Thyroid gland (tissue), 4 donors: ENCODE measurements around the gene TTLL8. TPM values are rescaled to one million over a fixed set of nuclear protein-coding genes. Genes with fewer than 3 reads are reported as not detected.

Experiments used
- DNase-seq, 2 donors: peaks; one replicate each; pipeline ENCODE4 v3.0.0-alpha.2; 2019
- H3K27ac ChIP-seq, 3 donors: fragments of 200-600 bp; sonication (generic); 1 replicate in 2 of 3; 2 replicates in 1 of 3; pipeline ENCODE4 v1.5.1; 2016 to 2019; ENCODE audit warnings: mild to moderate bottlenecking in 1 of 3, moderate library complexity in 1 of 3
- H3K27me3 ChIP-seq: fragments of 200-600 bp; sonication (generic); one replicate; pipeline ENCODE4 v1.5.1; 2019
- H3K36me3 ChIP-seq, 2 donors: fragments of 200-600 bp; sonication (generic); one replicate each; pipeline ENCODE4 v1.5.1; 2016 to 2019
- H3K4me1 ChIP-seq, 2 donors: fragments of 200-600 bp; sonication (generic); one replicate each; pipeline ENCODE4 v1.5.1; 2017 to 2019
- H3K4me3 ChIP-seq, 3 donors: fragments of 200-600 bp; sonication (generic); replicated peaks in 1 of 3; 1 replicate in 2 of 3; 2 replicates in 1 of 3; pipeline ENCODE4 v1.5.1; 2016; ENCODE audit warnings: mild to moderate bottlenecking in 1 of 3
- H3K9me3 ChIP-seq: fragments of 200-600 bp; sonication (generic); one replicate; pipeline ENCODE4 v1.5.1; 2017
- POLR2A ChIP-seq, 2 donors: fragments of 450-650 bp; IDR thresholded peaks; one replicate each; pipeline ENCODE4 v1.6.1; 2017; ENCODE audit warnings: antibody characterized with exemption in 2 of 2, mild to moderate bottlenecking in 2 of 2, moderate library complexity in 1 of 2
- WGBS, 2 donors: methylation state at CpG; one replicate each; pipeline ENCODE4 v1.1.5; 2017; 5-methylcytosine and 5-hydroxymethylcytosine counted together
- intact Hi-C: fragments of 100-400 bp; cut with DNase I; formaldehyde crosslinking; loops from one replicate; pipeline ENCODE4 v1.15.1; 2023
- total RNA-seq, 4 donors: library from RNA; depleted of rRNA; stranded (reverse); fragments of >200 nt; gene quantifications; one replicate each; pipeline ENCODE4 v1.2.3, GENCODE V29; 2016
- TF ChIP-seq, protein P1 (sequence below), 6 experiments: fragments of 200-600 bp in 3 of 6; fragments of 450-650 bp in 3 of 6; sonication (generic) in 3 of 6; IDR thresholded peaks; one replicate each; pipeline ENCODE4 v1.5.1; 2016 to 2019; ENCODE audit warnings: antibody characterized with exemption in 6 of 6, mild to moderate bottlenecking in 2 of 6, inconsistent platforms in 1 of 6, moderate library complexity in 1 of 6

TTLL8 gene
- total RNA-seq, 4 donors from 2014 or later: not detected

DNA sequence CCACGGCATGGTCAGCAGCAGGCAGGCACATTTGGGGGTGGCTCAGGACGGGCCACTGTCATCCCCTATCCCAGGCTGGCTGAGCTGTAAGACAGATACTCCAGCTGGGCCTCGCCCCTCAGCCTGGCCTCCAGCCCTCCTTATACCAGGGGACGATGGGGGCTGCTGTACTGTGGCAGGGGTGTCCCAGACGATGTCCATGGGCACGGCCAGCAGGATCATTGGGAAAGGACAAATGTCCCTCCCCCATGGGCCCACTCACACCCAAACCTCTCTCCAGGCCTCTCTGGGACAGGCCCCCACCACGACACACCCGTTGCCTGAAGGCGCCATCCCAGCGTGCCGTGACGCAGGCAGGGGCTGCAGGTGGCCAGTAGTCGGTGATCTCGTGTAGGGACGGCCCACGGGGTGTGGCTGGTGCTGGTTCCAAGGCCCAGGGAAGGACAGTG lies 44.0 kb downstream of the TTLL8 start:
- peaks cover 0 to 19% of the 10 kb centered on the region in 2 donors for H3K4me1 ChIP-seq
- peaks cover 34% of the 10 kb centered on the region for H3K27me3 ChIP-seq
- 51 to 80% methylated on average over 1 to 10 of the region's 16 CpGs for WGBS, 2 donors
- intact Hi-C loops: no loop called here
- no peaks in the 10 kb centered on the region for H3K36me3 ChIP-seq
- H3K9me3 ChIP-seq: no peaks in the 10 kb centered on the region
- H3K27ac ChIP-seq: no peak overlapping the region
- TF ChIP-seq POLR2A (IDR thresholded peaks at IDR 0.05): no peak
- TF ChIP-seq, protein P1, sequence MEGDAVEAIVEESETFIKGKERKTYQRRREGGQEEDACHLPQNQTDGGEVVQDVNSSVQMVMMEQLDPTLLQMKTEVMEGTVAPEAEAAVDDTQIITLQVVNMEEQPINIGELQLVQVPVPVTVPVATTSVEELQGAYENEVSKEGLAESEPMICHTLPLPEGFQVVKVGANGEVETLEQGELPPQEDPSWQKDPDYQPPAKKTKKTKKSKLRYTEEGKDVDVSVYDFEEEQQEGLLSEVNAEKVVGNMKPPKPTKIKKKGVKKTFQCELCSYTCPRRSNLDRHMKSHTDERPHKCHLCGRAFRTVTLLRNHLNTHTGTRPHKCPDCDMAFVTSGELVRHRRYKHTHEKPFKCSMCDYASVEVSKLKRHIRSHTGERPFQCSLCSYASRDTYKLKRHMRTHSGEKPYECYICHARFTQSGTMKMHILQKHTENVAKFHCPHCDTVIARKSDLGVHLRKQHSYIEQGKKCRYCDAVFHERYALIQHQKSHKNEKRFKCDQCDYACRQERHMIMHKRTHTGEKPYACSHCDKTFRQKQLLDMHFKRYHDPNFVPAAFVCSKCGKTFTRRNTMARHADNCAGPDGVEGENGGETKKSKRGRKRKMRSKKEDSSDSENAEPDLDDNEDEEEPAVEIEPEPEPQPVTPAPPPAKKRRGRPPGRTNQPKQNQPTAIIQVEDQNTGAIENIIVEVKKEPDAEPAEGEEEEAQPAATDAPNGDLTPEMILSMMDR (IDR thresholded peaks at IDR 0.05): no peak
- H3K4me3 ChIP-seq: no peak overlapping the region
- DNase-seq: no peak

DNA sequence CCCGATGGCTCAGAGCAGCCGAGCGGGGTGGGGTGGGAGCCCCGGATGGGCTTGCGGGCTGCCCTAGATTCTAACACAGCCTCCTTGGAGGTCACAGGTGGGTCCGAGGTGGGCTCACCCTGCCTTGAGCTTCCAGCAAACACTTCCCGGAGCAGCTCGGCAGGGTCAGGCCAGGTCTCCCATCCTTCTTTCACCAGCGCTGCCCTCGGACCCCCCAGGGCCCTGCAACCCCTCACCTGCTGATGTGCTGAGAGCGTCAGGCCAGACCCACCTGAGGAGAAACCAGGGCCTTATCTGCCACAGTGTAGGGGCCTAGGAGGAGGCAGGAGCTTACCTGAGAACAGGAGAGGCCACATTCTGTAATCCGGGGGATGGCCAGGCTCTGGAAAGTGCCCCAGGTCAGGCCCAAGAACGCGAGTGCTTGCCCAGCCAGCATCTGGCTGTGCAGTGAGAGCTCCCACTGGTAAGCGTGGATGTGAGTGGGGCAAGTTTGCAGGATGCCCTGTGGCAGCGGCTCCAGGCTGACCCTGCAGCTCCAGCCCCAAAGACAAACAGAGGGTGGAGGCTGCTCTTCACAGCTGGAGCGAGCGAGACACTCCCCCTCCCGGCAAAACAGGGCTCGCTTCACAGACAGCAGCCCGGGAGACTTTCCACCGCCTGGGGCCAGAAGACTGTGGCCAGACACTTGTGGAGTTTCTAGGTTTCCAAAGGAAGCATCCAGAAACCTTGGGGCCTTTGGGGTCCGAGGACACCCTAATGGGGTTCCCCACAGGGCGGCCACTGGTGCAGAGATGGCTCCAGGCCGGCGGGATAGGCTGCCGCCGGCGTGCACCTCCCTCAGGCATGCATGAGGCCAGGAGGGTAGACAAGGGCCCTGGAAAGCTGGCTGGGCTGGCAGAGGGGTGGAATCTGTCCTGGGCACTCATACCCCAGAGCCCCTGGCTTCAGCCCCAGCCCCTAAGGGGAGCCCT lies 45.6 kb downstream of the TTLL8 start, which contains the start of gene IL17REL:
IL17REL (minus strand) TSS at position 555 of the 971 bp plus-strand sequence; CDS start at position 436, 119 bp downstream.
- no peak within 1 kb of the TSS for H3K27ac ChIP-seq
- no peak within 1 kb of the TSS for H3K4me3 ChIP-seq
- WGBS, 2 donors: 49% methylated on average over 7 to 9 of the region's 29 CpGs
- intact Hi-C loops: no loop called here
- no peaks in the 10 kb centered on the region for H3K9me3 ChIP-seq
- no peaks in the 10 kb centered on the region for H3K36me3 ChIP-seq
- H3K27me3 ChIP-seq: peaks cover 34% of the 10 kb centered on the region
- no peak for DNase-seq
- peaks cover 0 to 19% of the 10 kb centered on the region in 2 donors for H3K4me1 ChIP-seq
- TF ChIP-seq, protein P1 (IDR thresholded peaks at IDR 0.05): no peak
- no peak for TF ChIP-seq POLR2A (IDR thresholded peaks at IDR 0.05)

DNA sequence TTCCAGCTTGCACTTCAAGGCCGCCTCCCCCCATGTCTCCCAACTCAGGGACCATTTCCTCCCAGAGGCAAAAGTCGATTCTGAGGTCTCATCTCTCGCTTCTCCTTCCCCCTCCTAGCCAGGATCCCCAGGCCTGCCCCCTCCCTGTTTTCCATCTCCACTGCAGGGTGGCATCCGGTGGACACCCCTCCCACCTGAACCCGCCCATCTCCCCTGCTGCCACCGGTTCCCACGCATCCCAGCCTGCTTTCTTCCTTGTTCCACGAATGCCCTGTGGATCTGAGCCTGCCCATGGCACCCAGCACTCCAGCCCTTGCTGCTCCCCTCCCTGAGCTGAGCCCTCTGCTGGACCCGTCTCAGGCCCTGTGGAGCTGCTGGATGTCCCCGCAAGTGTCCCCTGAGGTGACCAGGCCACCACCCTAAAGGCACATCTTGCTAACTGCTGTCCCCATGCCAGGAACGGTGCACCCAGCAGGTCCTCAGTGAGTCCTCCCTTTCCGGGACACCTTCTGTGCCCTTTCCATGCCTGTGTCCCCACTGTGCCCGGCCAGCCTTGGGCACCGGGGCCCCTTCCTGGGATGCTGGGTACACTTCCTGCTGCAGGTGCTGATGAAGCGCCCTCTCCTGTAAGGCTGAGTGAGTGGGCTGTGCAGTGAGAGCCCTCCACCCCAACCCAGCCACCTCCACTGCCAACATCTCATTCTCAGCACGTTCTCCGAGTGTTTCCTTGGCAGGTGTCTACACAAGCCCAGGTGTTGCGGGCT lies 46.5 kb downstream of the TTLL8 start:
- DNase-seq: no peak
- no peak overlapping the region for H3K27ac ChIP-seq
- H3K9me3 ChIP-seq: no peaks in the 10 kb centered on the region
- no peaks in the 10 kb centered on the region for H3K36me3 ChIP-seq
- no peak overlapping the region for H3K4me3 ChIP-seq
- peaks cover 34% of the 10 kb centered on the region for H3K27me3 ChIP-seq
- H3K4me1 ChIP-seq: peaks cover 0 to 19% of the 10 kb centered on the region in 2 donors
- intact Hi-C loops: no loop called here
- TF ChIP-seq, protein P1 (IDR thresholded peaks at IDR 0.05): no peak
- no peak for TF ChIP-seq POLR2A (IDR thresholded peaks at IDR 0.05)
- WGBS, 2 donors: 36 to 58% methylated on average over 12 to 15 of the region's 18 CpGs

DNA sequence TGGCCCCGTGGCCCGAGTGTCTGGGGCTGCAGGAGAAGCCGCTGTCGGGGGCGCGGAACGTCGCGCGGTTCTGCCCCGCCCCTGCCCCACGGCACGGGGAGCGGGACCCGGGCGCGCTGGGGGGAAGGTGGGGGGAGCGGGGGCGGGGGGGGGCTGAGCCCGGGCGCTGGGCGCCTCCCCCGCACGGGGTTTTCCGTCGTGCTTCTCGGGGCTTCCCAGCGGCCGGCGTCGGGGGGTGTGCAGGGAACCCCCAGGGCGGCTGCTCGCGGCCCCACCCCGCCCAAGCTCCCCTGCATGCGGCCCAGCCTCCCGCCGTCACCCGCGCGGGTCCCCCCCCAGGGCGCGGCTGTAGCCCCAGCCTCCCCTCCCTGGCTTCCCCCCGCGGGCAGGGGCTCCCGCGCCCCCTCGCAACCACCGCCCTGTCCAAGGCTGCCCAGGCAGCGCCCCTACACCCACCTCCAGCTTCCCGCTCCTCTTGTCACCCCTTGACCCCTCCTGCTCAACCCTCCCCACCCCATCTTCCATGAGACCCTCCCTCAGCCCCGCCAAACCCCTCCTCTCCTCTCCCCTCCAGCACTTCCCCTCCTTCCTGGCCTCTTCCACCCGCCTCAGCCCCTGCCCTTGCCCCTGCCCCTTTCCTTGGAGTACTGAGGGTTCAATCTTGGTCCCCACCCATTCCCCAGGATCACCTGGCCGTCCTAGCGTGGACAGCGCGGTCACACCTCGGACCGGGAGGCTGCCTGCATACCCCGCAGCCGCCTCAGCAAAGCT lies 47.2 kb downstream of the TTLL8 start:
- Histone ChIP-seq H3K4me1 (peaks cover 0 to 19% of the 10 kb centered on the region in 2 donors), H3K27me3 (peaks cover 34% of the 10 kb centered on the region), H3K27ac (no peak overlapping the region), H3K36me3 (no peaks in the 10 kb centered on the region), H3K4me3 (no peak overlapping the region), H3K9me3 (no peaks in the 10 kb centered on the region)
- TF ChIP-seq, protein P1 (IDR thresholded peaks at IDR 0.05): no peak
- TF ChIP-seq POLR2A (IDR thresholded peaks at IDR 0.05): no peak
- 3 to 8% methylated on average over 12 to 31 of the region's 61 CpGs for WGBS, 2 donors
- DNase-seq: no peak
- intact Hi-C loops: no loop called here
